Measurements from ENCODE around the gene FUT4.
A peak's percentile ranks its signal among the peaks of the same experiment; 100 is the strongest.
"Not testable (repeated sequence)": the region's sequence is repeated elsewhere in the genome, so short reads cannot be mapped to it uniquely, and the experiment has no call there.

The FUT4 gene

GRCh38 chr11:94543695-94544645 lies at the start of gene FUT4:
Gene FUT4, plus strand, starts transcription at chr11:94543921. Its CDS starts 213 bp downstream, at chr11:94544134.
- DNase-seq = peak; percentile 37

- DNase-seq = no peak
Measured at GRCh38 chr11:94494126-94494680, 49.5 kb upstream of the FUT4 start.

GRCh38 chr11:94500181-94500580 lies 43.5 kb upstream of the FUT4 start:
- DNase-seq = no peak

GRCh38 chr11:94501522-94501921 lies 42.2 kb upstream of the FUT4 start:
- DNase-seq = no peak

- DNase-seq = peak; percentile 55
Measured at GRCh38 chr11:94504689-94505293, 38.9 kb upstream of the FUT4 start.

GRCh38 chr11:94506513-94506912 lies 37.2 kb upstream of the FUT4 start:
- not testable (repeated sequence) for DNase-seq

- no peak for DNase-seq
Measured at GRCh38 chr11:94507485-94507884, 36.2 kb upstream of the FUT4 start.

- DNase-seq = no peak
Measured at GRCh38 chr11:94511932-94512781, 31.6 kb upstream of the FUT4 start, which contains the start of gene C11orf97. Gene C11orf97, plus strand, starts transcription at chr11:94512461. Its CDS starts 68 bp downstream, at chr11:94512529.

GRCh38 chr11:94513091-94513490 lies 30.6 kb upstream of the FUT4 start:
- peak; percentile 94 for DNase-seq

- no peak for DNase-seq
Measured at GRCh38 chr11:94515398-94515797, 28.3 kb upstream of the FUT4 start.

- no peak for DNase-seq
Measured at GRCh38 chr11:94516725-94517124, 27.0 kb upstream of the FUT4 start.

- DNase-seq = no peak
Measured at GRCh38 chr11:94518300-94518699, 25.4 kb upstream of the FUT4 start.

GRCh38 chr11:94519478-94520084 lies 24.1 kb upstream of the FUT4 start:
- peak; percentile 51 for DNase-seq

- DNase-seq = no peak
Measured at GRCh38 chr11:94521684-94522083, 22.0 kb upstream of the FUT4 start.

GRCh38 chr11:94524341-94524740 lies 19.4 kb upstream of the FUT4 start:
- no peak for DNase-seq

- DNase-seq = peak; percentile 19
Measured at GRCh38 chr11:94525546-94526324, 18.0 kb upstream of the FUT4 start.

- no peak for DNase-seq
Measured at GRCh38 chr11:94526645-94527438, 16.9 kb upstream of the FUT4 start.

GRCh38 chr11:94528551-94528950 lies 15.2 kb upstream of the FUT4 start:
- no peak for DNase-seq

- DNase-seq = no peak
Measured at GRCh38 chr11:94532211-94532610, 11.5 kb upstream of the FUT4 start.

GRCh38 chr11:94533206-94533605 lies 10.5 kb upstream of the FUT4 start:
- no peak for DNase-seq

Measured in NCI-H1105 treated with DMSO at 0.1 percent for 48 hours (cell line).